B cell (primary cell): ENCODE data around the gene MYOC.

ENCODE experiments used
- CTCF ChIP-seq: fragments of 200-600 bp; IDR thresholded peaks from one replicate; pipeline ENCODE4 v1.8.0; 2022; ENCODE audit warnings: antibody characterized with exemption, mild to moderate bottlenecking
- EZH2 ChIP-seq: IDR thresholded peaks from 2 replicates; pipeline ENCODE4 v1.6.1; 2012; ENCODE audit warnings: borderline replicate concordance, low read depth, mild to moderate bottlenecking, moderate library complexity, low read length; ENCODE audit not compliant: insufficient read depth, poor library complexity, severe bottlenecking

GRCh38 chr1:171664976-171665375 is 12.5 kb upstream of the MYOC start:
- no peak for TF ChIP-seq CTCF
- no peak for TF ChIP-seq EZH2
